ENCODE results near the gene PTP4A2. TPM values are rescaled to one million over a fixed set of nuclear protein-coding genes. Genes with fewer than 3 reads are reported as not detected.

The PTP4A2 gene
- total and polyA plus RNA-seq, 2 of the 8 experiments (the other 6 are each of a cell fraction or from before 2014, with no cell fraction given) = 87.4 to 214 TPM

DNA sequence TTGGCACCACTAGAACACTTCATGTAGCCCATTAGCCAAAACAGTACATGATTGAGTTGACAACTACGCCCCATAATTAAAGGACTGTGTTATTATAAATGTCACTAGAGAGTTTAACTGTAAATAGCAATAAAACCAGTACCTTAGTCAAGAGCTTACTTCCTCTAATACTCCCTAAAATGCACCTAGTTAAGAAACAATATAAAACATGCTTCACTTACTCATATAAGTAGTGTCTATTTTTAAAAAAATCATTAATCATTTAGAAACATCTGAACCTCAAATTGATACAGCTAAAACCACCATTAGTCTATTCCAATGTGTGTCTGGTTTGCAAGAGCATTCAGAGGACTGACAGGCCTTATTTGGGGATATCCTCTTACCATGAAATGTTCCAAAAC lies 25.3 kb downstream of the PTP4A2 start:
- Histone ChIP-seq H3K14ac (ENCODE audit: insufficient read length) (no peak overlapping the region), H3K27me3 (replicated peaks in 1 of 4; ENCODE audit: control insufficient read depth in 3 of 4, extremely low read depth in 1 of 4, insufficient read depth in 3 of 4, low read length in 3 of 4) (no peaks in the 10 kb centered on the region), H2BK12ac (ENCODE audit: low read depth, low read length) (no peak overlapping the region), H3K4me3 (ENCODE audit: extremely low read depth in 1 of 4, insufficient read depth in 2 of 4, low read depth in 3 of 4, low read length in 4 of 4) (no peak overlapping the region), H3K4ac (replicated peaks; ENCODE audit: insufficient read length, low read depth, low read length) (no peak overlapping the region), H2AK5ac (ENCODE audit: low read depth, low read length) (no peak overlapping the region), H4K5ac (ENCODE audit: insufficient read length, low read depth, low read length) (no peak overlapping the region), H3K27ac (ENCODE audit: low read depth, low read length) (no peak overlapping the region), H4K91ac (replicated peaks; ENCODE audit: insufficient read length, low read length) (no peak overlapping the region), H3K23ac (ENCODE audit: insufficient read length) (no peak overlapping the region), H2BK15ac (ENCODE audit: low read length) (no peak overlapping the region), H3K4me2 (ENCODE audit: insufficient read depth in 1 of 2, low read depth in 2 of 2, low read length in 2 of 2) (no peak overlapping the region), H3K56ac (replicated peaks; ENCODE audit: insufficient read length, low read depth, low read length) (no peak overlapping the region), H4K20me1 (replicated peaks in 1 of 2; ENCODE audit: control insufficient read depth in 1 of 2, insufficient read depth in 2 of 2, low read length in 2 of 2) (no peaks in the 10 kb centered on the region), H4K8ac (ENCODE audit: extremely low read depth, insufficient read depth, low read length) (no peak overlapping the region), H3K18ac (ENCODE audit: extremely low read depth, low read length) (no peak overlapping the region), H3K9ac (replicated peaks in 1 of 4; ENCODE audit: extremely low read depth in 1 of 4, low read depth in 3 of 4, low read length in 3 of 4) (no peak overlapping the region), H2BK5ac (ENCODE audit: low read depth, low read length) (no peak overlapping the region), H3K23me2 (ENCODE audit: low read depth, low read length) (no peaks in the 10 kb centered on the region), H2BK120ac (replicated peaks; ENCODE audit: low read depth, low read length) (no peak overlapping the region), H3K79me2 (ENCODE audit: control insufficient read depth in 1 of 2, insufficient read depth in 2 of 2, low read length in 2 of 2) (peaks cover 0 to 22% of the 10 kb centered on the region in 2 experiments; a peak in 2 of 4 replicates), H3K9me3 (ENCODE audit: insufficient read depth in 2 of 2, low read depth in 1 of 2, low read length in 1 of 2) (no peaks in the 10 kb centered on the region), H2AFZ (ENCODE audit: low read length) (no peak overlapping the region), H3K4me1 (replicated peaks in 1 of 4; ENCODE audit: control insufficient read depth in 3 of 4, insufficient read depth in 4 of 4, low read length in 3 of 4) (no peaks in the 10 kb centered on the region), H2BK20ac (ENCODE audit: low read length) (no peak overlapping the region), H3K79me1 (ENCODE audit: low read depth, low read length) (no peaks in the 10 kb centered on the region), H3K36me3 (ENCODE audit: control insufficient read depth in 2 of 4, insufficient read depth in 4 of 4, low read length in 3 of 4) (peaks cover 2 to 59% (median 24%) of the 10 kb centered on the region in 4 experiments; a peak in 6 of 8 replicates)
- no peak for TF ChIP-seq BACH1 (IDR thresholded peaks at IDR 0.05; ENCODE audit: low read length)
- TF ChIP-seq KDM1A (IDR thresholded peaks at IDR 0.05; ENCODE audit: borderline replicate concordance, low read length) = no peak
- TF ChIP-seq HDAC2 (IDR thresholded peaks at IDR 0.05; ENCODE audit: borderline replicate concordance in 1 of 2, low read depth in 2 of 2, low read length in 2 of 2) = no peak
- no peak for TF ChIP-seq MAFK (IDR thresholded peaks at IDR 0.05; ENCODE audit: low read depth, low read length)
- TF ChIP-seq EZH2 (IDR thresholded peaks at IDR 0.05; ENCODE audit: low read depth, low read length, severe bottlenecking) = no peak
- no peak for TF ChIP-seq ASH2L (IDR thresholded peaks at IDR 0.05; ENCODE audit: low read length)
- no peak for TF ChIP-seq TBP (IDR thresholded peaks at IDR 0.05; ENCODE audit: low read depth, low read length)
- no peak for TF ChIP-seq SAP30 (IDR thresholded peaks at IDR 0.05; ENCODE audit: insufficient read depth, insufficient replicate concordance, low read length)
- TF ChIP-seq E2F6 (IDR thresholded peaks at IDR 0.05) = no peak
- TF ChIP-seq CEBPB (IDR thresholded peaks at IDR 0.05; ENCODE audit: low read depth, low read length) = no peak
- no peak for TF ChIP-seq SP4 (IDR thresholded peaks at IDR 0.05; ENCODE audit: low read length)
- TF ChIP-seq SIX5 (IDR thresholded peaks at IDR 0.05; ENCODE audit: low read depth, low read length) = no peak
- DNase-seq (ENCODE audit: low read depth in 1 of 2, low spot score in 2 of 2) = no peak
- POLR2A ChIA-PET (ENCODE audit: partially characterized antibody) = no interaction called here
- FAIRE-seq = no peak
- CTCF ChIA-PET (ENCODE audit: partially characterized antibody) = interaction anchor here (0.6 to 3.3 kb wide), 7 partner anchors 9 to 95 kb away, joined by 3 to 17 read pairs (median 4); no protein-coding TSS in a partner anchor
- 92% methylated on average over 1 of the region's 1 CpG; no CpG with 5 or more reads in 1 of the 2 experiments for WGBS, 2 experiments (ENCODE audit: extremely low coverage in 1 of 2, insufficient coverage in 1 of 2, insufficient read length in 1 of 2, insufficient replicate concordance in 2 of 2, low coverage in 1 of 2, low lambda C conversion rate in 2 of 2, missing lambda C conversion rate in 1 of 2)
